HepG2 (cell line): ENCODE measurements around the gene NUFIP1. TPM values are rescaled to one million over a fixed set of nuclear protein-coding genes. Genes with fewer than 3 reads are reported as not detected.

Source experiments
- ATAC-seq: fragments of 200-7000 bp; cut with Tn5 transposase; 3 replicates; pipeline ENCODE4 v1.9.1; 2020; ENCODE audit warnings: mild to moderate bottlenecking, moderate library complexity
- BruUV-seq: library from RNA; stranded (reverse); fragments of 400-500 nt; replicated peaks from 2 replicates; lab custom pipeline; 2021; lab: Mats Ljungman, UMichigan
- CTCF ChIA-PET: fragments of 300-600 bp; formaldehyde crosslinking; extraction: SDS; loops from one replicate; lab custom pipeline; 2021; ENCODE audit warnings: low total read pairs, inconsistent platforms, low intra/inter-chr PET ratio; lab: Yijun Ruan, JAX
- POLR2A ChIA-PET: fragments of 350-600 bp; sonication (Branson Sonifier 250); formaldehyde crosslinking; loops from one replicate; lab custom pipeline; 2020; ENCODE audit warnings: antibody characterized with exemption, inconsistent platforms; lab: Yijun Ruan, JAX
- DNase-seq: peaks from one replicate; pipeline ENCODE4 v3.0.0-alpha.2; 2015; ENCODE audit warnings: low spot score
- FAIRE-seq: peaks from 3 replicates; lab custom pipeline; 2011; peaks lifted over from hg19 to GRCh38; lab: Jason Lieb, UNC
- H2AFZ ChIP-seq: one replicate; pipeline ENCODE4 v1.6.1; 2011; ENCODE audit warnings: low read length, inconsistent platforms
- H3K27ac ChIP-seq: fragments of 300-600 bp; 3 replicates; pipeline ENCODE4 v1.8.0; 2011; ENCODE audit warnings: mixed run types, mild to moderate bottlenecking, mixed read lengths, low read length, inconsistent platforms; ENCODE audit not compliant: insufficient read depth; ENCODE audit errors: extremely low read length
- H3K27me3 ChIP-seq, 2 experiments: fragments of 200-600 bp in 1 of 2; 2 replicates in 1 of 2; 3 replicates in 1 of 2; pipeline versions ENCODE4 v1.6.0 to v1.8.0; 2011; ENCODE audit warnings: low read length in 2 of 2, mild to moderate bottlenecking in 2 of 2, moderate library complexity in 2 of 2, inconsistent platforms in 1 of 2; ENCODE audit not compliant: insufficient read depth in 2 of 2, control insufficient read depth in 1 of 2
- H3K36me3 ChIP-seq, 2 experiments: fragments of 200-600 bp in 1 of 2; replicated peaks in 1 of 2; 2 replicates in 1 of 2; 3 replicates in 1 of 2; pipeline versions ENCODE4 v1.5.1 to v1.8.0; 2011; ENCODE audit warnings: low read length in 2 of 2, inconsistent platforms in 1 of 2; ENCODE audit not compliant: insufficient read depth in 2 of 2, control insufficient read depth in 1 of 2
- H3K4me1 ChIP-seq: 2 replicates; pipeline ENCODE4 v1.5.1; 2012; ENCODE audit warnings: low read length, inconsistent platforms; ENCODE audit not compliant: insufficient read depth
- H3K4me2 ChIP-seq: 2 replicates; pipeline ENCODE4 v1.6.0; 2011; ENCODE audit warnings: low read depth, low read length, inconsistent platforms
- H3K4me3 ChIP-seq, 3 experiments: fragments of 200-600 bp in 1 of 3; sonication (generic), shearing (Covaris generic) in 1 of 3; replicated peaks in 1 of 3; 2 replicates each; pipeline ENCODE4 v1.5.1; 2011 to 2016; ENCODE audit warnings: low read length in 3 of 3, inconsistent platforms in 2 of 3, low read depth in 2 of 3, mild to moderate bottlenecking in 2 of 3, control low read depth in 1 of 3, mixed read lengths in 1 of 3; ENCODE audit not compliant: insufficient read depth in 1 of 3
- H3K79me2 ChIP-seq: one replicate; pipeline ENCODE4 v1.6.1; 2011; ENCODE audit warnings: low read length, inconsistent platforms; ENCODE audit not compliant: insufficient read depth
- H3K9ac ChIP-seq: 2 replicates; pipeline ENCODE4 v1.6.0; 2011; ENCODE audit warnings: mild to moderate bottlenecking, low read depth, low read length, inconsistent platforms; ENCODE audit not compliant: insufficient read depth
- H3K9me3 ChIP-seq: 2 replicates; pipeline ENCODE4 v1.5.1; 2012; ENCODE audit warnings: mild to moderate bottlenecking, low read length
- H4K20me1 ChIP-seq: 2 replicates; pipeline ENCODE4 v1.6.0; 2011; ENCODE audit warnings: inconsistent platforms, mild to moderate bottlenecking, low read length, moderate library complexity; ENCODE audit not compliant: insufficient read depth
- HIVEP1 ChIP-seq: sonication (generic); formaldehyde crosslinking; IDR thresholded peaks from 2 replicates; pipeline ENCODE4 v1.4.0; 2020; ENCODE audit warnings: mild to moderate bottlenecking, missing genetic modification reagents
- MAZ ChIP-seq, 2 experiments: sonication (generic) in 1 of 2; formaldehyde crosslinking in 1 of 2; IDR thresholded peaks; 2 replicates each; pipeline versions ENCODE4 v1.5.0 to v1.6.1; 2012 to 2020; ENCODE audit warnings: low read depth in 2 of 2, mild to moderate bottlenecking in 2 of 2, borderline replicate concordance in 1 of 2, improper control_type of control experiment in 1 of 2, low read length in 1 of 2, missing genetic modification reagents in 1 of 2, moderate library complexity in 1 of 2
- MTF1 ChIP-seq: sonication (generic); formaldehyde crosslinking; IDR thresholded peaks from 2 replicates; pipeline ENCODE4 v1.5.0; 2020; ENCODE audit warnings: missing genetic modification reagents
- NR2F6 ChIP-seq, 2 experiments: IDR thresholded peaks; 2 replicates each; pipeline ENCODE4 v1.6.1; 2016; ENCODE audit warnings: antibody characterized with exemption in 1 of 2, mild to moderate bottlenecking in 1 of 2
- POLR2AphosphoS2 ChIP-seq: IDR thresholded peaks from 2 replicates; pipeline ENCODE4 v1.6.1; 2011; ENCODE audit warnings: low read depth, low read length, improper control_type of control experiment
- SUZ12 ChIP-seq: fragments of 150-350 bp; IDR thresholded peaks from 2 replicates; pipeline ENCODE4 v1.6.1; 2014; ENCODE audit warnings: low read depth, low read length
- THAP9 ChIP-seq: sonication (generic); formaldehyde crosslinking; IDR thresholded peaks from 2 replicates; pipeline ENCODE4; 2020; ENCODE audit warnings: missing genetic modification reagents, mild to moderate bottlenecking, borderline replicate concordance
- TP53 ChIP-seq: sonication (generic); formaldehyde crosslinking; conservative IDR thresholded peaks from 2 replicates; pipeline ENCODE4 v1.4.0; 2020; ENCODE audit warnings: missing genetic modification reagents
- ZBTB3 ChIP-seq: sonication (generic); formaldehyde crosslinking; IDR thresholded peaks from 2 replicates; pipeline ENCODE4 v1.4.0; 2020; ENCODE audit warnings: low read depth, mild to moderate bottlenecking, moderate library complexity, missing genetic modification reagents, borderline replicate concordance
- ZNF281 ChIP-seq: sonication (generic); formaldehyde crosslinking; IDR thresholded peaks from 2 replicates; pipeline ENCODE4 v1.4.0; 2020; ENCODE audit warnings: missing genetic modification reagents, borderline replicate concordance
- ZNF333 ChIP-seq: sonication (generic); formaldehyde crosslinking; IDR thresholded peaks from 2 replicates; pipeline ENCODE4 v1.4.0; 2020; ENCODE audit warnings: mild to moderate bottlenecking, missing genetic modification reagents, borderline replicate concordance
- ZNF574 ChIP-seq: sonication (generic); formaldehyde crosslinking; IDR thresholded peaks from 2 replicates; pipeline ENCODE4 v1.4.0; 2020; ENCODE audit warnings: missing genetic modification reagents
- ZXDC ChIP-seq: sonication (generic); formaldehyde crosslinking; IDR thresholded peaks from 2 replicates; pipeline ENCODE4 v1.5.0; 2020; ENCODE audit warnings: mild to moderate bottlenecking, missing genetic modification reagents
- in situ Hi-C: cut with HindIII; loops from 2 replicates; pipeline ENCODE4 v1.10.0; 2017; ENCODE audit warnings: low pct_unique_long_range_greater_than_20kb; ENCODE audit not compliant: extremely low pct_ligation_motif_present
- intact Hi-C: fragments of 100-400 bp; cut with micrococcal nuclease; formaldehyde crosslinking; loops from one replicate; pipeline ENCODE4 v1.10.0; 2022; ENCODE audit not compliant: unreplicated experiment
- polyA plus RNA-seq, 8 experiments: library from polyadenylated mRNA; depleted of rRNA in 3 of 8; stranded (reverse) in 7 of 8; unstranded in 1 of 8; fragments of >200 nt; fragmentation: Illumina TruSeq in 4 of 8; extraction: Trizol in 4 of 8; gene quantifications; 2 replicates each; pipeline versions ENCODE4 v1.2.1 to v1.2.3, GENCODE V29; 2011 to 2016; ENCODE audit warnings: low read depth in 4 of 8, missing spikeins in 1 of 8, mixed read lengths in 1 of 8; ENCODE audit not compliant: insufficient read depth in 1 of 8
- total RNA-seq, 5 experiments: library from RNA; depleted of rRNA; stranded (reverse); fragments of >200 nt; fragmentation: Illumina TruSeq; extraction: Trizol; gene quantifications; 2 replicates each; pipeline ENCODE4 v1.2.3, GENCODE V29; 2016; ENCODE audit warnings: low read depth in 1 of 5

The NUFIP1 gene
- total and polyA plus RNA-seq, 2 of the 13 experiments (the other 11 are each of a cell fraction or from before 2014, with no cell fraction given) = 1.9 to 10.3 TPM

DNA sequence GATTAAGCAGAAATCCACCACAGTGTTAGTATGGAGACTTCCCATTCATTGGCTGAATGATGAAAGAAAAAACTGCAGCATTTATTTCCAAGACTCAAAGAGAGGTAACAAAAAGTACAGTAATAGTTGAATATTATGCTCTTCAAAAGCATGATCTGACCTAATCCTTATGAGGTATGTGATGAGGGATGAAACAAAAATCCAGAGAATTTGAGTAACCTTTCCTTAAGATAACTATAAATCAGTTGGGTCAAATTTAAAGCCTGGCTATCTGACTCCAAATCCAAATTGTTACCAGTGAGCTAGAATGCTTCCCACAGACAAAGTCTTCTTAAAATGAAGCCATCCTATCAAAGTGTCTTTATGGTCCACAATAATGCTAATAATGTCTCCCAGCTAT is 38.1 kb downstream of the NUFIP1 start:
- BruUV-seq = no TSS peak
- Histone ChIP-seq H3K36me3 (peaks cover 3 to 31% of the 10 kb centered on the region in 2 experiments; a peak in 4 of 5 replicates), H3K9ac (no peak overlapping the region), H3K4me3 (no peak overlapping the region), H3K9me3 (no peaks in the 10 kb centered on the region), H3K27ac (no peak overlapping the region), H3K4me1 (no peaks in the 10 kb centered on the region), H3K79me2 (no peaks in the 10 kb centered on the region), H4K20me1 (no peaks in the 10 kb centered on the region), H3K27me3 (no peaks in the 10 kb centered on the region), H2AFZ (no peak overlapping the region), H3K4me2 (no peak overlapping the region)
- intact Hi-C loops = no loop called here
- ATAC-seq = no peak
- in situ Hi-C loops = loop anchor here (25.0 kb wide), 1 partner anchor 1039 kb away; no protein-coding TSS in a partner anchor
- FAIRE-seq = no peak
- no peak for DNase-seq
- POLR2A ChIA-PET = no interaction called here
- CTCF ChIA-PET = no interaction called here
- TF ChIP-seq HIVEP1 (CRISPR knock-in tag) = no peak
- no peak for TF ChIP-seq NR2F6 (IDR thresholded peaks at IDR 0.05)
- TF ChIP-seq NR2F6 (CRISPR knock-in tag; IDR thresholded peaks at IDR 0.05) = no peak
- TF ChIP-seq ZNF281 = no peak
- TF ChIP-seq ZBTB3 (CRISPR knock-in tag) = no peak
- TF ChIP-seq ZXDC (CRISPR knock-in tag) = no peak
- no peak for TF ChIP-seq MAZ (IDR thresholded peaks at IDR 0.05; ENCODE audit: borderline replicate concordance, low read depth, low read length)
- no peak for TF ChIP-seq MAZ (CRISPR knock-in tag; IDR thresholded peaks at IDR 0.05; ENCODE audit: low read depth)
- no peak for TF ChIP-seq MTF1 (CRISPR knock-in tag)
- no peak for TF ChIP-seq ZNF574
- no peak for TF ChIP-seq ZNF333 (CRISPR knock-in tag)
- no peak for TF ChIP-seq POLR2AphosphoS2
- no peak for TF ChIP-seq THAP9 (CRISPR knock-in tag)
- no peak for TF ChIP-seq TP53 (CRISPR knock-in tag)
- TF ChIP-seq SUZ12 = no peak
